HG03175 (cell line): ENCODE data around the gene DYNLT5.
A peak's percentile ranks its signal among the peaks of the same experiment; 100 is the strongest.
"Not testable (repeated sequence)": the region's sequence is repeated elsewhere in the genome, so short reads cannot be mapped to it uniquely, and the experiment has no call there.

ENCODE experiments used
- ATAC-seq: cut with Tn5 transposase; IDR thresholded peaks from one replicate; pipeline ENCODE4 v1.9.1; 2021; ENCODE audit warnings: mild to moderate bottlenecking, moderate library complexity; ENCODE audit not compliant: unreplicated experiment

Gene DYNLT5

GRCh38 chr1:66785800-66786199 lies 33.5 kb downstream of the DYNLT5 start:
- not testable (repeated sequence) for ATAC-seq

- ATAC-seq, result no peak
Observed at GRCh38 chr1:66787641-66788040, 35.4 kb downstream of the DYNLT5 start.

- peak; percentile 51 for ATAC-seq
Observed at GRCh38 chr1:66788231-66788939, 36.1 kb downstream of the DYNLT5 start.

- no peak for ATAC-seq
Observed at GRCh38 chr1:66791621-66792610, 39.7 kb downstream of the DYNLT5 start.

GRCh38 chr1:66795839-66796238 lies 43.6 kb downstream of the DYNLT5 start:
- not testable (repeated sequence) for ATAC-seq

GRCh38 chr1:66809245-66809644 lies 57.0 kb downstream of the DYNLT5 start:
- ATAC-seq, result no peak

GRCh38 chr1:66809736-66810326 lies 57.6 kb downstream of the DYNLT5 start:
- ATAC-seq, result no peak

- ATAC-seq, result no peak
Observed at GRCh38 chr1:66824771-66825170, 72.5 kb downstream of the DYNLT5 start.
